GM23248 (cell line): ENCODE data around the gene MYPN.
"Not testable (repeated sequence)": the region's sequence is repeated elsewhere in the genome, so short reads cannot be mapped to it uniquely, and the experiment has no call there.

ENCODE experiments used
- EZH2 ChIP-seq: fragments of 200-600 bp; sonication (generic); IDR thresholded peaks from 2 replicates; pipeline ENCODE4 v1.6.1; 2018; ENCODE audit warnings: antibody characterized with exemption, mild to moderate bottlenecking; ENCODE audit not compliant: insufficient read depth, poor library complexity, severe bottlenecking
- EZH2phosphoT487 ChIP-seq: fragments of 200-600 bp; sonication (generic); IDR thresholded peaks from 2 replicates; pipeline ENCODE4 v1.6.1; 2018; ENCODE audit warnings: antibody characterized with exemption, moderate library complexity, mild to moderate bottlenecking, low read depth; ENCODE audit not compliant: insufficient read depth

DNA sequence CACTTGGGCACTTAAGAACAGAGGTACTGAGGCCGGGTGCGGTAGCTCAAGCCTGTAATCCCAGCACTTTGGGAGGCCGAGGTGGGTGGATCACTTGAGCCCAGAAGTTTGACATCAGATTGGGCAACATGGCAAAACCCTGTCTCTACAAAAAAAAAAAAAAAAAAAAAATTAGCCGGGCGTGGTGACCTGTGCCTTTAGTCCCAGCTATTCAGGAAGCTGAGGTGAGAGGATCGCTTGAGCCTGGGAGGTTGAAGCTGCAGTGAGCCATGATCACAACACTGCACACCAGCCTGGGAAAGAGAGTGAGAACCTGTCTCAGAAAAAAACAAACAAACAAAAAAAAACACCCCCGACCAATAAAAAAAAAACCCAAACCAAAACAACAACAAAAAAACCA is 48.2 kb downstream of the MYPN start:
- not testable (repeated sequence) for TF ChIP-seq EZH2phosphoT487, EZH2
